LHCN-M2 (cell line): ENCODE results near the gene BRICD5. TPM values are rescaled to one million over a fixed set of nuclear protein-coding genes. Genes with fewer than 3 reads are reported as not detected.
A peak's percentile ranks its signal among the peaks of the same experiment; 100 is the strongest.

Experiments
- DNase-seq: peaks from one replicate; pipeline ENCODE4 v3.0.0-alpha.2; 2012; ENCODE audit warnings: low read depth
- total RNA-seq: library from RNA; depleted of rRNA; stranded (reverse); fragments of >200 nt; gene quantifications from 2 replicates; pipeline ENCODE4 v1.2.3, GENCODE V29; 2014

The BRICD5 gene
- total RNA-seq, 1 experiment from 2014 or later = 4.4 TPM

DNA sequence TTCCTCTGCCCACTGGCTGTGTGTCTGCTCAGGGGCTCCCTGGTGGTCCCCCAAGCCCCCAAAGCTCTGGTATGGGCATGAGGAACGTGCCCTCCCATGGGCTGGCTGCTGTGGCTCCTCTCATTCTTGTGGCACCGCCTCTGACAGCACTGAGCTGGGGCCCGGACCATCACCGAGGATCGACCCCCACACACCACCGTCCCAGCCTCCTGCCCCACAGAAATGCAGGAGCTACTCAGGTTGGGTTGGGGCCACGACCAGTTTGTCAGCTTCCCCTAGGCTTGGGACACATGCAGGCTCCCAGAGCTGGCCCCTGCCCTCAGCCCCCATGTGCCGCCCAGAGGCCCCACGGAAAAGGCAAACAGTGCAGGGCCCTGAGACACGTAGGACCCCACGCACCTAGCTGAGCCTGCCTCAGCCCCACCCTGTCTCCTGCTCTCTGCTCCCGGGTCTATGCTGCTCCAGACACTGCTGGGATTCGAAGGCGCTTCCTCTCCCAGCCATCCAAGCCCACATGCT lies 11.0 kb downstream of the BRICD5 start:
- DNase-seq = no peak

DNA sequence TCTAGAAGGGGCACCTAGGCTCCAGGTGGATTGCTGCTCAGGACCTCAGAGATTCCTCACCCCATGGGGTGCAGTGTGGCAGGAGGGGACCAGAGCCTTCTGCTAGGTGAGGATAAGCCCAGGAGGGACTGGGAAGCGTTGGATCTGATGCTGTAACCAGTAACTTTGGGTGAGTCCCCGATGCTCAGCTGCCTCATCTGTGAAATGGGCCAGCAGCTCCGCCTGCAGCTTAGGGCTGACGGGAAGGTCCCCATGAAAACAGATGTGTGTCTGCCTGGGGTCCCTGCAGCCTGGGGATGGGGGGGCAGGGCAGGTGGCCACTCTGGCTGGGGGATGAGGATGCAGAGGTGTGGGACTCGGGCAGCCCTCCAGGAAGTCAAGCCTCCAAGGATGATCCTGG lies 11.6 kb downstream of the BRICD5 start:
- no peak for DNase-seq

DNA sequence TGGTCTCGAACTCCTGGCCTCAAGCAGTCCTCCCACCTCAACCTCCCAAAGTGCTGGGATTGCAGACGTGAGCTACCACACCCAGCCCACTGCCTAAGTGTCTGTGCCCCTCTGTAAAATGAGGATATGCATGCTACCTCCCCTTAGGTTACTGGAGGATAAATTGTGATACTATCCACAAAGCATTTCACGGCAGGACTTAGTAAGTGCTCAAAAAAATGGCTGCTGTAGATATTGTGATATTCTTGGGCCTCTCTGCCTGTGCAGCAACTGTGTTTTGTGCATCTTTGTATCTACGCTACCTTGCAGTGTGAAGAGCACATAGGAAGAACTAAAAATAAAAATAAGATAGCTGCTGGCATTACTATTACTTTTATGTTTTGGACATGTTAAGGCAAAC lies 12.4 kb downstream of the BRICD5 start:
- no peak for DNase-seq

DNA sequence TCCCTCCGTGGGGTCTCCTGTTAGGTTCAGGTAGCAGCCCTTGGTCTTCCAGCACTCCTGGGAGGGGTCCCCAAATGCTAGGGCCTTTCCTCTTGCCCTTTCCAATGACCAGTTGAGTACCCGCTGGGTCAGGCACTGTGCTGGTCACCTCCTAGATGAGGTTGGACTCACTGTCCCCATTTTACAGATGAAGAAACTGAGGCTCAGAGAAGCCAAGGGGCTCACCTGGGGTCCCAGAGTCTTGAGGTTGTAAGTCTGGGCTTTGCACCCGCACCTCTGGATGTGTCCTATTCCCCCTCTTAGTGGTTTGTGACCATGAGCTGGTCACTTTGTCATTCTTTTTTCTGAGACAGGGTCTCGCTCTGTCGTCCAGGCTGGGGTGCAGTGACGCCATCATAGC lies 12.9 kb downstream of the BRICD5 start:
- DNase-seq = no peak

DNA sequence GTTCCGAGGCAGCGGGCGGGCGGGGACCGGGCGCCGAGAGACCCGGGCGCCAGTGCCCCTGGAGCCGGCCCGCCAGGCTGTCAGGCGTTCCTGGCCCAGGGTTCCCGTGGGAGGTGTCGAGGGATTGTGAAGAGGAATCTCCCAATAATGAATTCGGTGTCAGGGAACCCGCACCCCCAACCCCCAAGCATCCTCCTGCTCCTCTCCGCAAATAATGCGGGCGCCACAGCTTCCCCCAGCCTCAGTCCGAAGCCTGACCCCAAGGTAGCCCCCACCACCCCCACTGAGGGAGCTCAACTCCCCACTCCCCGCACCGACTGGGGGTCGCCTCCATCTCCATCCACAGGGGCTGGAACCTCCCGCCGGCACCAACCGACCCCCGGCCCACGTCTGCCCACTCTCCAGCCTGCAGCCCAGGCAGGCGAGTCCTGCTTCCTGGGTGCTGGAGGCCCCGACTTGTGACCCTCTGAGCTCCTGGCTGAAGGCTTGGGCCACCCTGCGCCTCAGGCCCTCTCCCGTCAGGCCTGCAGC lies 13.6 kb downstream of the BRICD5 start:
- DNase-seq = no peak

DNA sequence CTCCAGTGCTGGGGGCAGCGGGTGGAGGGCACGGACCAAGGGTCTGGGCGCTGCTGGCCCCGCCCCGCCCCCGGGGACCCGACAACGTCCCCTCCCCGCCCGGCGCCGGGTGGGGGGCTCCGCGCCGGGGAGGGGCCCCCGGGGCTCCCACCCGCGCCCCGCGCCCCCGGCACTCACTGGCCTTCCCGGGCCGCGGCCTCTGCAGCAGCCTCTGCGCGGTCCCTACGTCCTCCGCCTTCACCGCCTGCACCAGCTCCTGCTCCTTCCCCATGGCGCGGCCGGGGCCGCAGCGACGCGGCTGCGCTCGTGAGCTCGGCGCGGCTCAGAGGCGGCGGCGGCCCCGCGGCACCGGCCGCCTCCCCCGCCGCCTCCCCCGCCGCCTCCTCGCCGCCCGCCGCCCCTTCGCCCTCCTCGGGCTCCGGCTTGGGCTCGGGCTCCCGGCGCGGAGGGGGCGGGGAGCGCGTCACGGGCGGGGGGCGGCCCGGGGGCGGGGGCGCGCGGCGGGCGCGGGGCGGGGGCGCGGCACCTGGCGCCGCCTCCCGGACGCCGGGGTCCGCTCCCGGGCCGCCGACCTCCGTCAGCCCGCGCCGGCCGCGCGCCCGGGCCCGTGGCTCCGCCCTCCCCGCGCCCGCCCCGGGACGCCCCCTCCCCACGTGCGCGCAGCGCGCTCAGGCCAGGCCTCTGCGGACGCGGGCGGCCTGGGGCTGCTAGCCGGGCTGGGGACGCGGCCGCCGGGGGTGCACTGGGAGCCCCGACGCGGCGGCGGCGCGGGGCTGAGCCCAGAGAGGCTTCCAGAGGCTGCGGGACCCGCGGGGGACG lies 14.3 kb downstream of the BRICD5 start, which contains the start of gene CASKIN1:
CASKIN1 (minus strand) TSS at position 444 of the 819 bp plus-strand sequence; CDS start at position 271, 173 bp downstream.
- peak; percentile 16 for DNase-seq

DNA sequence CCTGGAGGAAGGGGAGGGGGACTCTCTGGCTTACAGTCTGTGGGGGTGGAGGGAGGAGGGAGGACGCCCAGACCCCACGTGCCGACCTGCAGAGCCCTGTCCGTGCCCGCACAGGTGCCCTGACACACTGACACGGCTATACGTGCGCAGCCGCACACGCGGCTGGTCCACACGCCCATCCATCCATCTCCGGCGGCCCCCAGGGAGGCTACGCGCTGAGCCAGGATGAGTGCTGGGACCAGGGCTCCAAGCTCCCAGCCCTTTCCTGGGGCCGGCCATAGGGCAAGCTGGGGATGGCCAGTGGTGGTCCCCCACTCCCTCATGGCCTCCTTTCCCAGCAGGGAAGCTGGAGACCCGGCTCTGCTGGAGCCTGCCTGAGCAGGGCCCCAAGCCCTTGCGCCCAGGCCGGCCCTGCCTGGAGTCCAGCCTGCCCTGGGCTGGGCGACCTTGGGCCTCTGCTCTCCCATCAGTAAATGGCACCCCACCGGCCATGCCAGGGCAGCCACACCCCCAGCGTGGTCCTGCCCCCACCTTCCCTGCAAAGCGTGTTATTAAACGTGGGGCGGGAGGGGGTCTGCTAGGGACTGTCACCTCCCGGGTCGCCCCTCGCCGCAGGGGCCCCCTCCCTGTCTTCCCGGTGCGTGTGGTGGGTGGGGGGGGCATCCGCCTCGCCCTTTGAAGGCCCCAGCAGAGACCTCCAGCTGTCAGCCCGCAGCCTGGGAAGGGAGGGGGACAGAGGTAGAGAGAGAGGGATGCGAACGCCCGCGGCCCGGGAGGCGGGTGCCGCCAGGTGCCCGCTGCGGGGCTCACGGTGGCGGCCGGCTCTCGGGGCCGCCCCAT lies 15.1 kb downstream of the BRICD5 start:
- no peak for DNase-seq

DNA sequence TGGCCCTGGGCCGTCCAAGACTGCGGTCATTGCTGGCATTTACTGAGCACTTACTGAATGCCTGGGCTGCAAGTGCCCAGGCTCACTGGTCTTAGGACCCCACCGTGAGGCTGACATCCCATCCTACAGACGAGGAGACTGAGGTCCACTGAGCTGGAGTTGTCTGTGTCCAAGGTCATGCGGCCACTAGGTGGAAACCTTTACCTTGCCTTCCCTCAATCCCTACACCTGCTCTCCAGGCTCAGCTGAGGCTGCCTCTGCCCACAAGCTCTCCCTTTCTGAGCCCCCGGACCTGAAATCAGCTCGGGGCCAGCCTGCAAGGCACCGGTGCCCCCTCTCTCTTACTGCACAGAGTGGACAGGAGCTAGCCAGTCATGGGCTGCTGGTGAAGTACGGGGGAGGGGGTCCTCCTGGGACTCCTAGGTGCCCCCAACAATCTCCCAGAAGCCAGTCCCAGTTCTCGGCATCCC lies 15.8 kb downstream of the BRICD5 start:
- DNase-seq = peak; percentile 44

DNA sequence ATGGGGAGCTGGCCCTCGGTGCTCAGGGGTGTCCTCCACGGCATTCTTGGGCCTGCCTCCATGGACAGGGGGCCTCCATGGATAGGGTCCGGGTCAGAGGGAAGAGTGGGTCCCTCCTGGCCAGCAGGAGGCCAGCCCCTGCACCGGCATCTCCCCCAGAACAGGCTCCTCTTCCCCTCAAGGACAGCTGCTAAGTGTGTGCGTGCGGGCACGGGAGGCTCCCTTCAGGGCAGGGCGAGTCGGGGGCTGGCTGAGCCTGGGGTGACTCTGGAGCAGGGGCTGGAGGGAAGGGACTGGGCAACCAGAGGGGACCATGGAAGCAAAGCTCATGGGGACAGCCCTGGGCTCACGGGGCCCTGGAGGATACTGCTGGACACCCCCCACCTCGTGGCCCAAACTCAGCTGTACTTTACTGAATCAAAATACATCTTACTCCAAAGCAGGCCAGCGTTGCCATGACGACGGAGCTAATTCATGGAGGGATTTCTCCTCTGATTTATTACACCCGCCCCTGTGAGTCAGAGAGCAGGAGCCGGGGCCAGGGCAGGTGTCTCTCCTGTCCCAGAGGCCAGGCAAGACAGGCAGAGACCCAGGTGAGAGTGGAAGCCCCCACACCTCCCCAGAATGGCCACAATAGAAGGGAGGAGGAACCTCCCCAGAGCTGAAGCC lies 16.4 kb downstream of the BRICD5 start:
- DNase-seq = peak; percentile 66

DNA sequence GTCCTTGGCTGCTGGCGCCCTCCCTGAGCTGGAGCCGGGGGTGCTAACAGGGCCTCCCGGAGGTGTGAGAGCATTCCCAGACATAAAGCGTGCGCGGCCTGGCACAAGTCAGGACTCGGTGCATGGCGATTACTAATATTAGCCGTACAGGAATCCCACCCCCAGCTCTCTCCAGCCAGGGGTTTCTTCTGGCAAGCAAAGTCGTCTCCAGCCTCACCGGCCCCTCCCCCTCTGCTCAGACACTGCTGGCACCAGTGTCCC lies 19.3 kb downstream of the BRICD5 start:
- no peak for DNase-seq

DNA sequence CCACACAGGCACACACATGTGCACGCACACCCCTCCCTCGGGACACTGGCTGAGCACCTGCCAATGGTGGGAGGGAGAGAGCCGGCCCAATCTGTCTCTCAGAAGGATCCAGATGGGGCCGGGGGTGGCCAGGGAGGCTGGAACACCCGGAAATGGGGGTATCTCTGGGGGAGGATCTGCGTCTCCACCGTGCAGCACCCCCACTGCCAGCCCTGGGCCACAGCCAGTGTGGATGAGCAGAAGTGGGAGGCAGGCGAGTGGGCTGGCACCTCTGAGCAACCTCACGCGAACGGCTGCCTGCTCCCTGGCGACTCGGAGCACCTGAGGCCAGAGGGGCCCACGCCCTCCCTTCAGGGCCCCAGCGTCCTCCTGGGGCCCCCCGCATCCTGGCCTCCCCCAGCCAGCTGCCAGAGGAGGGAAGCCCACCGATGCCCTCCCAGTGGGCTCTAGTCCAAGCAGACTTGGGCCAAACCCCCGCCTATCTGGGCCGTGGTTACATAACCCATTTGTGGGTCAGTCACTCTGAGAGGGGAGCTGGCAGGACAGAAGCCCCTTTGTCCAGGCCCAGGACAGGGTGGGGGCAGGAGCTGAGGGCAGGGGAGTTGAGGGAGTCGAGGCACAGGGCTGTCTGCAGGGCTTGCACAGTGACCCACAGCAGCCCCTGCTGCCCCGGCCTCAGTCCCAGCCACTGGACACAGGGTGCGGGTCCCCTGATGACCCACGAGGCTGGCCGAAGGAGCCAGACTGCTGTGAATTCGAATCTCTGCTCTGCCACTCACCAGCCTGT lies 19.8 kb downstream of the BRICD5 start:
- DNase-seq = no peak

DNA sequence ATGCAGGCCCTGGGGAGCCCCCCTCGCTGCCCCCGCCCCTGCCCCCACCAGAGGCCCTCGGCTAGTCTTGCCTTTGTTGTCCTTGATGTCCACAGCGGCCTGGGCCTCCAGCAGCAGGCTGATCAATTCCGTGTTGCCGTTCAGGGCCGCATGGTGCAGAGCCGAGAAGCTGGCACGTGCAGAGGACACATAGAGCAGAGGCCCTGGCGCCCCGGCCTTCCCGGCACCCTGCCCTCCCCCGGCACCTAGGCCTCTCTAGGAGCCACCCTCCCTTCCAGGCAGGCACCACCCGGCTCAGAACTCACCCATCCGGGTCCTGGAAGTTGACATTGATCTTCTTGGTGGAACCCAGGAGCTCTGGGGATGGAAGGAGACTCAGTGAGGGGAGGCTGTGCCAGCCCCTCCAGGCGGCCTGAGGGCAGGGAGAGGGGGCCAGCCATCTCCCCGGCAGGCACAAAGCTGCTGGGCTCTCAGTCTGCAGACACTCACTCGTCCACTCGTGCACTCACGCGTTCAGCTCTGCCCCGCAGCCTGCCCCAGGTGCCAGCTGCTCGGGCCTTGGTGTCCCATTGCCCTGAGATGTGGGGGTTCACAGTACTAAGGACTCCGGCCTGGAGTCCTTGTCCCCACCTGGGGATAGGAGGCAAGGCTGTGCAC lies 20.5 kb downstream of the BRICD5 start:
- DNase-seq = no peak

DNA sequence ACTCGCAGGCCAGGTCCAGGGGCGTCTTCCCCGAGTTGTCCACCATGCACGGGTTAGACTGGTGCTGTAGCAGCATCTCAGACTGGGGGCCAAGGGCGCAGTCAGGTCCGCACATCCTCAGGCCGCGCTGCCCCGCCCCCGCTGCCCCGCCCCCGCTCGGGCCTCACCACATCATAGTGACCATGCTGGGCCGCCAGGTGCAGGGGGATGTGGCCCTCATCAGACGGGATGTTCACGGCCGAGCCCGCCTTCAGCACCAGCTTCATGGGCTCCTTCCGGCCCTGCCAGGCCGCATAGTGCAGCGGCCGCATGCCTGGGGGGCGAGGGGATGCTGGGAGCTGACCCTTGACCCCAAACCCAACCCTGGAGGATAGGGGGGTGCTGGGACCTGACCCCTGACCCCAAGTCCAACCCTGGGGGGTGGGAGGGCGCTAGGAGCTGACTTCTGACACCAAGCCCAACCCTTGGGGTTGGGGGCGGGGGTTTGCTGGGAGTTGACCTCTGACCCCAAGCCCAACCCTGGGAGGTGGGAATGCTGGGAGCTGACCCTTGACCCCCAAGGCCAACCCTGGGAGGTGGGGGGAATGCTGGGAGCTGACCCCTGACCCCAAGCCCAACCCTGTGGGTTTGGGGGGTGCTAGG lies 21.3 kb downstream of the BRICD5 start:
- DNase-seq = no peak

DNA sequence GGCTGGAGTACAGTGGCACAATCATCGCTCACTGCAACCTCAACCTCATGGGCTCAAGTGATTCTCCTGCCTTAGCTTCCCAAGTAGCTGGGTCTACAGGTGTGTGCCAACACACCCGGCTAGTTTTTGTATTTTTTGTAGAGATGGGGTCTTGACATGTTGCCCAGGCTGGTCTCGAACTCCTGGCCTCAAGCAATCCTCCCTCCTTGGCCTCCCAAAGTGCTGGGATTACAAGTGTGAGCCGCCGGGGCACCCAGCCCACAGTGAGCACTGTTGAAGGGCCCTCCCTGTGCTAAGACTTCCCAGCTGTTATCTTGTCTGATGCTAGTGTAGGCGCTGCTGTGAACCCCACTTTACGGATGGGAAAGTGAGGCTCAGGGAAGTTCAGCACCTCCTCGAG lies 22.3 kb downstream of the BRICD5 start:
- DNase-seq = no peak

DNA sequence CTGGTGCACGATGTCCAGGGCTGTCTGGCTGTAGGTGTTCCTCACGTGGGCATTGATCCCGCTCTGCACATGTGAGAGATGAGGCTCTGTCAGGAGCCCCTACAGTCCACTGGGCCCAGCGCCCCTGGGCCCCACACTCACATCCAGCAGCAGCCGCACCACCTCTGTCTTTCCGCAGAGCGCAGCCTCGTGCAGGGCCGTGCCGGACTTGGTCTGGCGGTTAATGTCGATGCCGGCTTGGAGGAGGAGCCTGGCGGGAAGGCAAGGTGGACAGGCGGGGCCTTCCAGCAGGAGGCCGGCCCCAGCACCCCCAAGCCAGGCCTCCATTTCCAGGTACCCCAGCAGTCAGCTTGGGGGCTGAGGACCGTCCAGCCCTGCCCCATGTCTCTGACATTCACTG lies 23.5 kb downstream of the BRICD5 start:
- no peak for DNase-seq

DNA sequence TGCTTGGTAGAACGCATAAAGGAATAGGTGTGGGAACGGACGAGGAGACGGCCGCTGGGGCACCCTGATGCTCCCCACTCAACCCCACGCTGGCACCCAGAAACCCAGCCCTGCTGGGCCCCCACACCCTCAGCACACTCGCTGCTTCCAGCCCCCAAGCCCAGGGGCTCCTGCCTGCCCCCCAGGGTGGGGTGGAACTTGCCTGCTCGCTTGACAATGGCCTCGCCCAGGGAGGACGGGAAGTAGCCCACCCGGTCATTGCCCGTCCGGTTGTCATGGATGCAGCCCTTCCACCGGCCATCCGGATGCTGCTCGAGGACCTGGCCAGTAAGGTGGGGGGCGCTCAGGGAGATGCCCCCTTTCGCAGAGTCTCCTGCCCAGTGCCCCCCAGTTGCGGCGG lies 24.2 kb downstream of the BRICD5 start:
- no peak for DNase-seq

DNA sequence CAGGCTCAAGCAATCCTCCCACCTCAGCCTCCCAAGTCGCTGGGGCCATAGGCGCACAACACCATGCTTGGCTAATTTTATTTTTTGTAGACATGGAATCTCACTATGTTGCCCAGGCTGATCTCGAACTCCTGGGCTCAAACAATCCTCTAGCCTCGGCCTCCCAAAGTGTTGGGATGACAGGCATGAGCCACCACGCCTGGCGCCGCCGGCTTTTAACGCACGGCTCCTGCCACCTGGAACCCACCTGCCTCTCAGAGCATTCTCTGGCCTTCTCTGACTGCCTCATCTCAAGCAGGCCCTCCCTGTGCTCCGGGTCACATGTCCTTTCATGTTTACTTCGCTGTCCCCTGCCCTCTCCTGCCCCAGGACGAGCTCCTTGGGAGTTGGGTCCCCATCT lies 24.6 kb downstream of the BRICD5 start:
- no peak for DNase-seq

DNA sequence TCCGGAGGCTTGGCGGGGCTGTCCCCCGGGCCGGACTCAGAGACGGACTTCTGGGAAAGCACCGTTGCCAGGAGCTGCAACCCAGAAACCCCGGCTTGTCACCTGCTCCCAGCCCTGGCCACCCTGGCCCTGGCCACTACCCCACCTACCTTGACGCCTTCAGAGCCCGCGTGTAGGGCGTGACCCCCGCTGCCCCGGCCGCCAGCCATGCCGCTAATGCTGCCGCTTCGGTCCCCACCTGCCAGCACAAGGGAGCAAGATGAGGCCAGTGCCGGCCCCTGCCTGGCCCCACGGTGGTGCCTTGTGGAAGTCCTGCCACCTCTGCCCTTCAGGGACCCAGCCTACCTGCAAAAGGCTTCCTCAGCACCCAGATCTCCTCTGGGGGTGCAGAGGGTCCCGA lies 25.7 kb downstream of the BRICD5 start:
- DNase-seq = no peak

DNA sequence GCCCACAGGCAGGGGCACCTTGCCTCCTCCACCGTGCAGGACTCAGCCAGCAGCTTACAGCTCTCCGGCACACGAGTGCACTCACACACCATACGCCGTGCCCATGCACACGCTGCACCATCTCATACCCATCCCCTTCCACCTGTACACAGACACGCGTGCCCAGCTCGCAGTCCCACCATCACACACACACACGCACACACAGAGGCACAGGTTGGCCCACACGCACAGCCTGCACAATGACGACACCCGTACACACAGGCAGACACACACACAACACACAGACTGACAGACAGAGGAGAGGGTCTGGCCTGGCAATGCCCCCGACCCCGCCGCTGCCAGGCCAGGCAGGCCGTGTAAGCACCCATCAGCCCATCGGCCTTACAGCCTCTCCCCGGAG lies 26.3 kb downstream of the BRICD5 start:
- no peak for DNase-seq

DNA sequence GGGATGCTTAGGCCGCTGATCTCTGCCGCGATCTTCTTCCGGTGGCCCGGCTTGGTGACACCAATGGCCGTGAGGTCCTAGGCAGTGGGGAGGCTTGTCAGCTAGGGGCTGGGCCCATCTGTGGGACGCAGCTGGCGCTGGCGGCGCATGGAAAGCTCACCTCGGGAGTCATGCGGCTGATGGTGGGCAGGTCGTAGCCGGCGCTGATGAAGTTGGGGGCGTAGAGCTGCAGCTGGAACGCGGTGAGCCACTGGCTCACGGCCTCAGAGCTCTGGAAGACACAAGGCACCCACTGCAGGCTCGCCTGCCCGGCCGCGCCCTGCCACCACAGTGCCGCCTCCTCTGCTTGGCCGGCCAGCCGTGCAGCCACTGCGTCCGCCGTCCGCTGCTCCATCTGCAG lies 27.0 kb downstream of the BRICD5 start:
- no peak for DNase-seq
